Vagina (tissue), 2 donors: ENCODE measurements around the gene SMIM1. TPM values are rescaled to one million over a fixed set of nuclear protein-coding genes. Genes with fewer than 3 reads are reported as not detected.

Experiments used
- DNase-seq, 2 donors: peaks; one replicate each; pipeline ENCODE4 v3.0.0-alpha.2; 2017; ENCODE audit errors: extremely low spot score in 2 of 2
- H3K27ac ChIP-seq: fragments of 200-600 bp; sonication (generic); one replicate; pipeline ENCODE4 v1.5.1; 2019
- H3K27me3 ChIP-seq: fragments of 200-600 bp; sonication (generic); one replicate; pipeline ENCODE4 v1.5.1; 2019
- H3K36me3 ChIP-seq, 2 donors: fragments of 200-600 bp; sonication (generic); one replicate each; pipeline ENCODE4 v1.5.1; 2017 to 2019
- H3K4me1 ChIP-seq: fragments of 200-600 bp; sonication (generic); one replicate; pipeline ENCODE4 v1.5.1; 2019
- H3K4me3 ChIP-seq, 2 donors: fragments of 200-600 bp; sonication (generic); 1 replicate in 1 of 2; 2 replicates in 1 of 2; pipeline ENCODE4 v1.5.1; 2016 to 2019
- H3K9me3 ChIP-seq: fragments of 200-600 bp; sonication (generic); one replicate; pipeline ENCODE4 v1.5.1; 2019
- CTCF ChIP-seq, 3 experiments: fragments of 450-650 bp in 2 of 3; fragments of 200-600 bp in 1 of 3; sonication (generic) in 1 of 3; IDR thresholded peaks; one replicate each; pipeline ENCODE4 v1.5.1; 2017 to 2019; ENCODE audit warnings: antibody characterized with exemption in 3 of 3, mild to moderate bottlenecking in 2 of 3, moderate library complexity in 2 of 3
- POLR2A ChIP-seq, 2 donors: fragments of 450-650 bp; IDR thresholded peaks; one replicate each; pipeline ENCODE4 v1.6.1; 2017; ENCODE audit warnings: antibody characterized with exemption in 2 of 2, mild to moderate bottlenecking in 2 of 2, moderate library complexity in 2 of 2
- POLR2AphosphoS5 ChIP-seq, 2 donors: sonication (generic); formaldehyde crosslinking; IDR thresholded peaks; one replicate each; pipeline ENCODE4 v1.9.0; 2017; ENCODE audit warnings: antibody characterized with exemption in 2 of 2, mild to moderate bottlenecking in 2 of 2, low read depth in 1 of 2; ENCODE audit not compliant: insufficient read depth in 1 of 2
- intact Hi-C: fragments of 100-400 bp; cut with DNase I; formaldehyde crosslinking; loops from one replicate; pipeline ENCODE4 v1.15.1; 2023
- small RNA-seq: library from RNA; depleted of rRNA; stranded (forward); fragments of <200 nt; gene quantifications from one replicate; pipeline ENCODE3, GENCODE V24; 2016
- total RNA-seq: library from RNA; depleted of rRNA; stranded (reverse); fragments of >200 nt; gene quantifications from one replicate; pipeline ENCODE4 v1.2.3, GENCODE V29; 2016

SMIM1 gene
- total RNA-seq, 1 donor from 2014 or later: not detected

DNA sequence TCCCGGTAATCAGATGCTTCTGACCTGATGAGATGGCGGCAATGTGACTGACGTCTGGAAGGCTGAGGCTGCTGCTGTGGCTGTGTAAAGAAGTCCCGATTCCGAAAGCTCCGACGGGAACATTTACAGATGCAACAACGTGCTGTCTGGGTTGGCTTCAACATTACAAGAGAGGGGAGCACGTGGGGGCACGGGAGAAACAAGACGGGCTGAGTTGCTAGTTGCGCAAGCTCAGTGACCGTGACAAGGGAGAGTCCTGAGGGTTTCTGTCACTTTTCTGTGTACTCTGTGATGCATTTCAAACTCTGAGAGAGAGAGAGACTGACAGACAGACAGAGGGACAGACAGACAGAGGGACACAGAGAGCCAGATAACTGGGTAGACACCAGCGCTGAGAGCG is 49.4 kb downstream of the SMIM1 start:
- intact Hi-C loops: no loop called here
- Histone ChIP-seq H3K36me3 (peaks cover 0 to 58% of the 10 kb centered on the region in 2 donors), H3K27ac (no peak overlapping the region), H3K9me3 (no peaks in the 10 kb centered on the region), H3K4me3 (no peak overlapping the region), H3K4me1 (no peaks in the 10 kb centered on the region), H3K27me3 (no peaks in the 10 kb centered on the region)
- no peak for DNase-seq
- TF ChIP-seq POLR2A (IDR thresholded peaks at IDR 0.05) (no peak), POLR2AphosphoS5 (IDR thresholded peaks at IDR 0.05; ENCODE audit: insufficient read depth in 1 of 2, low read depth in 1 of 2) (no peak), CTCF (IDR thresholded peaks at IDR 0.05) (no peak)

DNA sequence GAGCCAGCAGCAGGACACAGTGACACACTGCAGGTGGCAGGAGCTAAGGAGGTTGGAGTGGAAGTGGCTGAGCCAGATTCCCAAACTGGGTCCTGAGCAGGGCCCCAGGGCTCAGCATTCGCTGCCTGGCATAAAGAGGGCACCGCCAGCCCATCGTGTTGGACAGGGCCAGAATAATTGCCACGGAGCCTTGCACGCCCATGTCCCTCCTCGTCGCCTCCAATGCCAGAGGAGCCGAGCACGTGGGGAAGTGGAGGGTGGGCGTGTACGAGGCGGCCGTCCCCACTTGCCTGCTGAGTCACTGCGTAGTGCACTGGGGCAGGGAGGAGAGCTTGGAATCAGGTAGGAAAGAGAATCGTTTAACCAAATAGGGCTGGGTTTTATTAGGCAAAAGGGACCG is 49.9 kb downstream of the SMIM1 start:
- no peak for TF ChIP-seq POLR2AphosphoS5 (IDR thresholded peaks at IDR 0.05; ENCODE audit: insufficient read depth in 1 of 2, low read depth in 1 of 2)
- TF ChIP-seq POLR2A (IDR thresholded peaks at IDR 0.05): no peak
- no peak for TF ChIP-seq CTCF (IDR thresholded peaks at IDR 0.05)
- H3K27me3 ChIP-seq: no peaks in the 10 kb centered on the region
- H3K36me3 ChIP-seq: peaks cover 0 to 58% of the 10 kb centered on the region in 2 donors
- no peak overlapping the region for H3K27ac ChIP-seq
- H3K4me1 ChIP-seq: no peaks in the 10 kb centered on the region
- DNase-seq: no peak
- H3K4me3 ChIP-seq: no peak overlapping the region
- intact Hi-C loops: no loop called here
- no peaks in the 10 kb centered on the region for H3K9me3 ChIP-seq

DNA sequence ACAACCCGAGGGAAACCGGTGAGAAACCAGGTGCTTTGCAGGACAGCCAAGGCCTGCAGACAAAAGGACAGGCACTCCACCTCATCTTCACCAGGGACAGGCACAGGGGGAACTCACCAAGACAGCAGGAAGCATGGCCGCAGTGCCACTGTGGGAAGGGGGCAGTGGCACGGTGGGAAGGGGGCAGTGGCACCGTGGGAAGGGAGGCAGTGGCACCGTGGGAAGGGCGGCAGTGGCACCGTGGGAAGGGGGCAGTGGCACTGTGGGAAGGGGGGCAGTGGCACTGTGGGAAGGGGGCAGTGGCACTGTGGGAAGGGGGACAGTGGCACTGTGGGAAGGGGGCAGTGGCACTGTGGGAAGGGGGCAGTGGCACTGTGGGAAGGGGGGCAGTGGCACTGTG is 52.1 kb downstream of the SMIM1 start:
- peaks cover 0 to 78% of the 10 kb centered on the region in 2 donors for H3K36me3 ChIP-seq
- H3K4me3 ChIP-seq: no peak overlapping the region
- no peak overlapping the region for H3K27ac ChIP-seq
- no peak for DNase-seq
- no peaks in the 10 kb centered on the region for H3K9me3 ChIP-seq
- TF ChIP-seq POLR2AphosphoS5 (IDR thresholded peaks at IDR 0.05; ENCODE audit: insufficient read depth in 1 of 2, low read depth in 1 of 2) (no peak), CTCF (IDR thresholded peaks at IDR 0.05) (no peak), POLR2A (IDR thresholded peaks at IDR 0.05) (no peak)
- no peaks in the 10 kb centered on the region for H3K27me3 ChIP-seq
- intact Hi-C loops: no loop called here
- no peaks in the 10 kb centered on the region for H3K4me1 ChIP-seq

- Histone ChIP-seq H3K36me3 (peaks cover 0 to 82% of the 10 kb centered on the region in 2 donors), H3K4me3 (no peak overlapping the region)
- no peak for TF ChIP-seq POLR2A (IDR thresholded peaks at IDR 0.05)
- TF ChIP-seq CTCF (IDR thresholded peaks at IDR 0.05): no peak
- no peak for TF ChIP-seq POLR2AphosphoS5 (IDR thresholded peaks at IDR 0.05; ENCODE audit: insufficient read depth in 1 of 2, low read depth in 1 of 2)
Measured at GRCh38 chr1:3825356-3825755, 52.8 kb downstream of the SMIM1 start.

More at GRCh38 chr1:3825356-3825755, 52.8 kb downstream of the SMIM1 start:
- no peaks in the 10 kb centered on the region for H3K9me3 ChIP-seq
- no peak overlapping the region for H3K27ac ChIP-seq
- no peaks in the 10 kb centered on the region for H3K27me3 ChIP-seq
- no peak for DNase-seq
- no peaks in the 10 kb centered on the region for H3K4me1 ChIP-seq
- intact Hi-C loops: no loop called here

Small RNAs within 50 kb of the gene (small RNA-seq; reads per million reads assigned to genes)
- gene RF02197 (not detected), gene RN7SL574P (not detected)

Other genes starting within 250 kb of the SMIM1 start
- 37.6 TPM for gene MEGF6, start 161.2 kb upstream of the SMIM1 start, total RNA-seq
- gene TPRG1L, start 147.7 kb upstream of the SMIM1 start, total RNA-seq: 44.9 TPM
- gene WRAP73, start 122.6 kb upstream of the SMIM1 start, total RNA-seq: 23.3 TPM
- gene TP73, start 120.2 kb upstream of the SMIM1 start, total RNA-seq: 8.1 TPM
- gene CCDC27, start 20.3 kb upstream of the SMIM1 start, total RNA-seq: not detected
- 32.4 TPM for gene LRRC47, start 23.7 kb downstream of the SMIM1 start, total RNA-seq
- 62.9 TPM for gene CEP104, start 84.5 kb downstream of the SMIM1 start, total RNA-seq
- 8.8 TPM for gene DFFB, start 84.7 kb downstream of the SMIM1 start, total RNA-seq
- 19.4 TPM for gene C1orf174, start 127.5 kb downstream of the SMIM1 start, total RNA-seq